ENCODE results near the gene GRIP2. TPM values are rescaled to one million over a fixed set of nuclear protein-coding genes. Genes with fewer than 3 reads are reported as not detected.

The GRIP2 gene
- total and polyA plus RNA-seq, 2 donors (not counting 3 experiments of a cell fraction or from before 2014, with no cell fraction given) = not detected

GRCh38 chr3:14586611-14587010 is 46.5 kb upstream of the GRIP2 start:
- Histone ChIP-seq H2AFZ (ENCODE audit: low read depth, low read length) (no peak overlapping the region), H3K9me3 (replicated peaks; ENCODE audit: control insufficient read depth, insufficient read depth, low read length) (no peaks in the 10 kb centered on the region), H3K4me1 (ENCODE audit: control insufficient read depth, extremely low read depth, insufficient read depth, low read length) (no peaks in the 10 kb centered on the region), H3K27ac (ENCODE audit: insufficient read depth, low read depth, low read length) (no peak overlapping the region), H4K20me1 (replicated peaks; ENCODE audit: control insufficient read depth, extremely low read depth, insufficient read depth, low read length) (no peaks in the 10 kb centered on the region), H3K79me2 (ENCODE audit: control insufficient read depth, insufficient read depth, low read length) (no peaks in the 10 kb centered on the region), H3K36me3 (ENCODE audit: control insufficient read depth in 2 of 2, extremely low read depth in 1 of 2, insufficient read depth in 2 of 2, low read length in 2 of 2) (no peaks in the 10 kb centered on the region), H3K4me3 (replicated peaks in 1 of 3; ENCODE audit: insufficient read depth in 1 of 3, low read depth in 1 of 3, low read length in 3 of 3) (no peak overlapping the region), H3K27me3 (ENCODE audit: control insufficient read depth in 2 of 2, insufficient read depth in 2 of 2, low read length in 2 of 2) (no peaks in the 10 kb centered on the region), H3K9me1 (replicated peaks; ENCODE audit: control insufficient read depth, extremely low read depth, insufficient read depth, low read length) (no peaks in the 10 kb centered on the region), H3K4me2 (ENCODE audit: insufficient read depth, low read length) (no peak overlapping the region), H3K9ac (replicated peaks; ENCODE audit: extremely low read depth, insufficient read depth, low read length) (no peak overlapping the region)
- FAIRE-seq (no peak), DNase-seq (ENCODE audit: low read depth, low spot score) (no peak)
- ChIA-PET POLR2A (no interaction called here), CTCF (no interaction called here)
- TF ChIP-seq POLR2AphosphoS5 (IDR thresholded peaks at IDR 0.05; ENCODE audit: insufficient read depth, low read depth, low read length) (no peak), JUN (IDR thresholded peaks at IDR 0.05; ENCODE audit: borderline replicate concordance, insufficient read depth, insufficient read length, low read depth) (no peak), FOS (IDR thresholded peaks at IDR 0.05; ENCODE audit: borderline replicate concordance, insufficient read depth, low read length) (no peak), MYC (IDR thresholded peaks at IDR 0.05; ENCODE audit: low read depth, low read length) (no peak), CTCF (IDR thresholded peaks at IDR 0.05; ENCODE audit: extremely low read depth in 1 of 2, insufficient read depth in 1 of 2, low read depth in 1 of 2, low read length in 2 of 2) (no peak), GATA2 (IDR thresholded peaks at IDR 0.05; ENCODE audit: insufficient read depth, insufficient read length, low read depth, low read length) (no peak), EZH2 (IDR thresholded peaks at IDR 0.05; ENCODE audit: borderline replicate concordance, low read depth, low read length, severe bottlenecking) (no peak), MAX (IDR thresholded peaks at IDR 0.05; ENCODE audit: insufficient read depth, insufficient read length) (no peak), POLR2A (IDR thresholded peaks at IDR 0.05; ENCODE audit: low read depth, low read length) (no peak)
- no TSS peak for BruUV-seq (replicated peaks)
- intact Hi-C loops (cut with micrococcal nuclease) = no loop called here
- dilution Hi-C loops (cut with MboI; ENCODE audit: extremely low pct_ligation_motif_present, low sequenced_read_pairs) = no loop called here

Measured in endothelial cell of umbilical vein (primary cell).